ENCODE results near the gene SETD2.

Gene SETD2

GRCh38 chr3:47096959-47097358 is 67.0 kb downstream of the SETD2 start:
- no peaks in the 10 kb centered on the region for H3K9me2 ChIP-seq (replicated peaks; ENCODE audit: control insufficient read depth, low read length)
- H3K9me3 ChIP-seq (ENCODE audit: control insufficient read depth, insufficient read depth, low read length), result no peaks in the 10 kb centered on the region
- H3K4me3 ChIP-seq (ENCODE audit: low read length), result no peak overlapping the region
- no peak overlapping the region for H3K27ac ChIP-seq (ENCODE audit: low read depth, low read length)
- H3K4me1 ChIP-seq (ENCODE audit: control insufficient read depth, low read length), result no peaks in the 10 kb centered on the region
- H4K20me1 ChIP-seq (ENCODE audit: control insufficient read depth, insufficient read depth, low read depth, low read length), result no peaks in the 10 kb centered on the region
- H3K79me2 ChIP-seq (ENCODE audit: control insufficient read depth, low read length), result no peaks in the 10 kb centered on the region
- H3K4me2 ChIP-seq (ENCODE audit: low read length), result no peak overlapping the region
- H3K27me3 ChIP-seq (ENCODE audit: control insufficient read depth, low read length), result no peaks in the 10 kb centered on the region
- TF ChIP-seq CTCF (IDR thresholded peaks at IDR 0.05; ENCODE audit: low read depth, low read length, poor library complexity, severe bottlenecking), result no peak
- TF ChIP-seq EZH2phosphoT487 (IDR thresholded peaks at IDR 0.05; ENCODE audit: borderline replicate concordance, low read length), result no peak
- peaks cover 6% of the 10 kb centered on the region; the same call in 1 of the 2 replicates for H3F3A ChIP-seq (ENCODE audit: control insufficient read depth, insufficient read depth)
- H3K36me3 ChIP-seq (ENCODE audit: control insufficient read depth, low read length), result peaks cover 56% of the 10 kb centered on the region

DNA sequence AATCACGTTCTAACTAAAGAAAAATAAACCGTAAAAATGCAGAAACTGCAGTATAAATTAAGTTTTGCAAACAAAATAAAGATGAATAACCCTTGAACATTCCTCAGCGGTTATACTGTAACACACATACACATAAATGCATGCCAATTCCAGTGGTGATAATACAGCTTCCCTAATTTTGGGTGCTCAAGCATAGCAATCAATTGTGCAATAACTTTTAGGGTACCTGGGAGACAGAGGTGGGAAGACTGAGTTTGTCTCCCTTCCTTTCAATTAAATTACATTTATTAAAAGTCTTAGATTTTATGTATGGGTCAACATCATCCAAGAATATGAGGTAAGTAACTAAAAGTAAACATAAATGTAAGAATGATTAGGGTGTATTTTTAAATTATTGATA is 71.8 kb downstream of the SETD2 start:
- peaks cover 4% of the 10 kb centered on the region; the same call in 1 of the 2 replicates for H4K20me1 ChIP-seq (ENCODE audit: control insufficient read depth, insufficient read depth, low read depth, low read length)
- TF ChIP-seq CTCF (IDR thresholded peaks at IDR 0.05; ENCODE audit: low read depth, low read length, poor library complexity, severe bottlenecking) (no peak), EZH2phosphoT487 (IDR thresholded peaks at IDR 0.05; ENCODE audit: borderline replicate concordance, low read length) (no peak)
- peaks cover 67% of the 10 kb centered on the region for H3K36me3 ChIP-seq (ENCODE audit: control insufficient read depth, low read length)
- H3K4me3 ChIP-seq (ENCODE audit: low read length), result no peak overlapping the region
- no peak overlapping the region for H3K4me2 ChIP-seq (ENCODE audit: low read length)
- no peaks in the 10 kb centered on the region for H3K4me1 ChIP-seq (ENCODE audit: control insufficient read depth, low read length)
- H3K9me3 ChIP-seq (ENCODE audit: control insufficient read depth, insufficient read depth, low read length), result no peaks in the 10 kb centered on the region
- no peaks in the 10 kb centered on the region for H3K27me3 ChIP-seq (ENCODE audit: control insufficient read depth, low read length)
- H3K9me2 ChIP-seq (replicated peaks; ENCODE audit: control insufficient read depth, low read length), result no peaks in the 10 kb centered on the region
- no peak overlapping the region for H3K27ac ChIP-seq (ENCODE audit: low read depth, low read length)
- peaks cover 2% of the 10 kb centered on the region for H3K79me2 ChIP-seq (ENCODE audit: control insufficient read depth, low read length)
- H3F3A ChIP-seq (ENCODE audit: control insufficient read depth, insufficient read depth), result no peaks in the 10 kb centered on the region; the same call in 1 of the 2 replicates

DNA sequence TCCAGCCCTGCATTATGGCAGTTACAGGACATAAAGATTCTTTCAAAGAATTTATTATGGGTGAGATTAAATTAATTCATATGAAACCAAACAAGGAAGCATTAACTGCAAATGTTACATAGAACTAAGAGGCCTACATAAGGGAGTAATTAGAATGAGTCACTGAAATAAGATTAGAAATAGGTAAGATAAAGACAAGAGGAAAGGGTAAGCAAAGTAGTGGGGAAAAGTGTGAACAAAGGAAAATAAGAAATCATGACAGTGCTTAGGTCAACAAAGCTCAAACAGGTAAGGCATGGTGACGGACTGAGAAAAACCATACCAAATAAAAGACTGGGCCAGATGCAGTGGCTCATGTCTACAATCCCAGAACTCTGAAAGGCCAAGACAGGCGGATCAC is 74.3 kb downstream of the SETD2 start:
- H3K27ac ChIP-seq (ENCODE audit: low read depth, low read length), result no peak overlapping the region
- no peaks in the 10 kb centered on the region for H3K27me3 ChIP-seq (ENCODE audit: control insufficient read depth, low read length)
- H3K4me3 ChIP-seq (ENCODE audit: low read length), result no peak overlapping the region
- peaks cover 2% of the 10 kb centered on the region for H3K79me2 ChIP-seq (ENCODE audit: control insufficient read depth, low read length)
- no peaks in the 10 kb centered on the region for H3K4me1 ChIP-seq (ENCODE audit: control insufficient read depth, low read length)
- no peak overlapping the region for H3K4me2 ChIP-seq (ENCODE audit: low read length)
- no peaks in the 10 kb centered on the region for H3K9me2 ChIP-seq (replicated peaks; ENCODE audit: control insufficient read depth, low read length)
- H3K9me3 ChIP-seq (ENCODE audit: control insufficient read depth, insufficient read depth, low read length), result no peaks in the 10 kb centered on the region
- H3F3A ChIP-seq (ENCODE audit: control insufficient read depth, insufficient read depth), result no peaks in the 10 kb centered on the region; the same call in 1 of the 2 replicates
- peaks cover 4% of the 10 kb centered on the region; the same call in 1 of the 2 replicates for H4K20me1 ChIP-seq (ENCODE audit: control insufficient read depth, insufficient read depth, low read depth, low read length)
- H3K36me3 ChIP-seq (ENCODE audit: control insufficient read depth, low read length), result peaks cover 68% of the 10 kb centered on the region
- no peak for TF ChIP-seq EZH2phosphoT487 (IDR thresholded peaks at IDR 0.05; ENCODE audit: borderline replicate concordance, low read length)

DNA sequence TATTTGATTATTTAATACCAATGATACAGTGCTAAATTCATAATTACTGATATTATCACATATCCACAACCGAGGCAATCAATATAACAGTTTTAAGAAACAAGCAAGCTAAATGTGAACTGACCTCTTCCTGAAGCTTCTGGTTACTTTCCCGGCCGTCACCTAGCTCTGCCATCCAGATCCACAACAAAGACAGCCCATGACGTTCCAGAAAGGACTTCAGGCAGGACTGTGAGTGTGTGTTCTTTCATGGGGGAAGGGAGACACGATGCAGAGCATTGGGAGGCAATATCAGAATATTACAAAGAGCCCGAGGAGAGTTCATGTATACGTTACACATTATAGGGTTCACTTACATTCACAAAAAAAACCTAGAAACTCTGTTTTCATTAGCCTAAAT is 77.8 kb downstream of the SETD2 start:
- Histone ChIP-seq H3K9me3 (ENCODE audit: control insufficient read depth, insufficient read depth, low read length) (no peaks in the 10 kb centered on the region), H4K20me1 (ENCODE audit: control insufficient read depth, insufficient read depth, low read depth, low read length) (peaks cover 9% of the 10 kb centered on the region; the same call in 1 of the 2 replicates), H3K4me1 (ENCODE audit: control insufficient read depth, low read length) (no peaks in the 10 kb centered on the region), H3K36me3 (ENCODE audit: control insufficient read depth, low read length) (peaks cover 82% of the 10 kb centered on the region), H3K4me3 (ENCODE audit: low read length) (no peak overlapping the region), H3K9me2 (replicated peaks; ENCODE audit: control insufficient read depth, low read length) (no peaks in the 10 kb centered on the region), H3K4me2 (ENCODE audit: low read length) (no peak overlapping the region), H3K27me3 (ENCODE audit: control insufficient read depth, low read length) (no peaks in the 10 kb centered on the region), H3K27ac (ENCODE audit: low read depth, low read length) (no peak overlapping the region), H3K79me2 (ENCODE audit: control insufficient read depth, low read length) (peaks cover 19% of the 10 kb centered on the region), H3F3A (ENCODE audit: control insufficient read depth, insufficient read depth) (peaks cover 3% of the 10 kb centered on the region; the same call in 1 of the 2 replicates)
- no peak for TF ChIP-seq EZH2phosphoT487 (IDR thresholded peaks at IDR 0.05; ENCODE audit: borderline replicate concordance, low read length)
- no peak for TF ChIP-seq CTCF (IDR thresholded peaks at IDR 0.05; ENCODE audit: low read depth, low read length, poor library complexity, severe bottlenecking)

Data from DOHH2 (cell line).